Thoracic aorta (tissue), 2 donors: Measurements from ENCODE around the gene OR4C12. TPM values are rescaled to one million over a fixed set of nuclear protein-coding genes. Genes with fewer than 3 reads are reported as not detected.
"Not testable (repeated sequence)": the region's sequence is repeated elsewhere in the genome, so short reads cannot be mapped to it uniquely, and the experiment has no call there.

ENCODE experiments used
- ATAC-seq: fragments of 150-250 bp; one replicate; pipeline ENCODE4 v1.8.0; 2017; ENCODE audit warnings: low read depth; ENCODE audit not compliant: insufficient number of reproducible peaks, low FRiP score
- DNase-seq: peaks from one replicate; pipeline ENCODE4 v3.0.0-alpha.2; 2020; ENCODE audit warnings: low spot score
- H3K27ac ChIP-seq, 2 donors: fragments of 200-600 bp; sonication (generic); 1 replicate in 1 of 2; 2 replicates in 1 of 2; pipeline ENCODE4 v1.5.1; 2016; ENCODE audit warnings: mild to moderate bottlenecking in 2 of 2, moderate library complexity in 2 of 2
- H3K27me3 ChIP-seq: fragments of 200-600 bp; sonication (generic); replicated peaks from 2 replicates; pipeline ENCODE4 v1.6.0; 2016; ENCODE audit warnings: mild to moderate bottlenecking; ENCODE audit not compliant: insufficient read depth
- H3K36me3 ChIP-seq: fragments of 200-600 bp; sonication (generic); one replicate; pipeline ENCODE4 v1.5.1; 2016
- H3K4me1 ChIP-seq, 2 donors: fragments of 200-600 bp; sonication (generic); 1 replicate in 1 of 2; 2 replicates in 1 of 2; pipeline versions ENCODE4 v1.5.1 to v1.6.0; 2016; ENCODE audit warnings: low read depth in 2 of 2, mild to moderate bottlenecking in 1 of 2; ENCODE audit not compliant: control insufficient read depth in 1 of 2
- H3K4me3 ChIP-seq: fragments of 200-600 bp; sonication (generic); 2 replicates; pipeline ENCODE4 v1.5.1; 2016; ENCODE audit warnings: mild to moderate bottlenecking
- H3K9me3 ChIP-seq: fragments of 200-600 bp; sonication (generic); 2 replicates; pipeline ENCODE4 v1.5.1; 2016
- CTCF ChIP-seq: fragments of 200-600 bp; sonication (generic); IDR thresholded peaks from one replicate; pipeline ENCODE4 v1.5.1; 2019; ENCODE audit warnings: antibody characterized with exemption
- total RNA-seq, 2 donors: library from RNA; depleted of rRNA; stranded (reverse); fragments of >200 nt; gene quantifications; one replicate each; pipeline versions ENCODE4 v1.1.0 to v1.2.3, GENCODE V29; 2016

OR4C12 gene
- total RNA-seq, result not detected

GRCh38 chr11:49982435-49982834 lies at the start of gene OR4C12:
Gene OR4C12, minus strand, starts transcription at chr11:49982535. Its CDS starts 34 bp downstream, at chr11:49982501.
- H3K27ac ChIP-seq, DNase-seq, ATAC-seq, H3K4me1 ChIP-seq, H3K4me3 ChIP-seq, H3K36me3 ChIP-seq, H3K27me3 ChIP-seq, H3K9me3 ChIP-seq: not testable (repeated sequence)

GRCh38 chr11:50030193-50030592 lies 47.9 kb upstream of the OR4C12 start:
- Histone ChIP-seq H3K9me3 (no peaks in the 10 kb centered on the region), H3K4me3 (no peak overlapping the region), H3K36me3 (no peaks in the 10 kb centered on the region), H3K27me3 (no peaks in the 10 kb centered on the region), H3K4me1 (no peaks in the 10 kb centered on the region), H3K27ac (no peak overlapping the region)
- DNase-seq (no peak), ATAC-seq (no peak)
- no peak for TF ChIP-seq CTCF

- no peak overlapping the region for H3K4me3 ChIP-seq
- no peaks in the 10 kb centered on the region for H3K27me3 ChIP-seq
- ATAC-seq (no peak), DNase-seq (no peak)
- no peak overlapping the region for H3K27ac ChIP-seq
- H3K36me3 ChIP-seq, result no peaks in the 10 kb centered on the region
- H3K9me3 ChIP-seq, result peaks cover 5% of the 10 kb centered on the region
- no peak for TF ChIP-seq CTCF
- no peaks in the 10 kb centered on the region for H3K4me1 ChIP-seq
These were observed 13.2 kb upstream of the OR4C12 start for GRCh38 chr11:49995565-49995964.

GRCh38 chr11:49973439-49973838 lies 8.9 kb downstream of the OR4C12 start:
- not testable (repeated sequence) for H3K4me1 ChIP-seq, H3K27me3 ChIP-seq, DNase-seq, H3K36me3 ChIP-seq, ATAC-seq, H3K4me3 ChIP-seq, H3K27ac ChIP-seq, H3K9me3 ChIP-seq

GRCh38 chr11:49952091-49952490 lies 30.2 kb downstream of the OR4C12 start, which contains the start of gene OR4C13:
Gene OR4C13, plus strand, starts transcription at chr11:49952391. Its CDS starts 32 bp downstream, at chr11:49952423.
- Histone ChIP-seq H3K4me3 (no peak within 1 kb of the TSS), H3K4me1 (no peaks in the 10 kb centered on the region), H3K9me3 (no peaks in the 10 kb centered on the region), H3K36me3 (no peaks in the 10 kb centered on the region), H3K27ac (no peak within 1 kb of the TSS), H3K27me3 (no peaks in the 10 kb centered on the region)
- no peak for TF ChIP-seq CTCF
- no peak for ATAC-seq
- no peak for DNase-seq

- not testable (repeated sequence) for H3K4me3 ChIP-seq, H3K36me3 ChIP-seq, H3K4me1 ChIP-seq, H3K27ac ChIP-seq, H3K27me3 ChIP-seq, DNase-seq, ATAC-seq, H3K9me3 ChIP-seq
These were observed 33.6 kb downstream of the OR4C12 start for GRCh38 chr11:49948701-49949100.

Other genes with a start within 250 kb of the OR4C12 start
- not detected for gene OR4C13, start 30.1 kb downstream of the OR4C12 start, total RNA-seq
- not detected for gene OR4C45, start 50.3 kb upstream of the OR4C12 start, total RNA-seq